CMK (cell line): ENCODE data around the gene REC8.

ENCODE experiments used
- DNase-seq: peaks from one replicate; pipeline ENCODE4 v3.0.0-alpha.2; 2010; ENCODE audit warnings: low read depth

REC8 gene

GRCh38 chr14:24159777-24160498 lies 11.9 kb upstream of the REC8 start:
- DNase-seq = no peak

GRCh38 chr14:24160499-24160849 lies 11.4 kb upstream of the REC8 start:
- no peak for DNase-seq

- DNase-seq = peak; percentile 90
These were observed 10.8 kb upstream of the REC8 start, which contains the start of gene IRF9 for GRCh38 chr14:24160850-24161804. TSS of gene IRF9 (plus strand) at chr14:24161265. CDS start at chr14:24162145, 880 bp downstream.

- no peak for DNase-seq
These were observed 9.8 kb upstream of the REC8 start for GRCh38 chr14:24162093-24162492.

- DNase-seq = no peak
These were observed 7.3 kb upstream of the REC8 start for GRCh38 chr14:24164518-24164991.

- no peak for DNase-seq
These were observed 6.1 kb upstream of the REC8 start for GRCh38 chr14:24165785-24166184.

GRCh38 chr14:24167469-24168114 lies 4.3 kb upstream of the REC8 start:
- DNase-seq = no peak

GRCh38 chr14:24172261-24172860 lies 481 bp downstream of the REC8 start:
- DNase-seq = no peak

- DNase-seq = no peak
These were observed 996 bp downstream of the REC8 start for GRCh38 chr14:24172871-24173281.

- no peak for DNase-seq
These were observed 4.7 kb downstream of the REC8 start for GRCh38 chr14:24176599-24176998.

GRCh38 chr14:24177041-24177825 lies 5.4 kb downstream of the REC8 start:
- no peak for DNase-seq

- DNase-seq = no peak
These were observed 6.0 kb downstream of the REC8 start for GRCh38 chr14:24177891-24178290.

GRCh38 chr14:24178399-24179178 lies 6.7 kb downstream of the REC8 start:
- no peak for DNase-seq

- DNase-seq = no peak
These were observed 7.5 kb downstream of the REC8 start for GRCh38 chr14:24179294-24179960.

GRCh38 chr14:24179961-24180796 lies 8.3 kb downstream of the REC8 start:
- DNase-seq = no peak

- DNase-seq = no peak
These were observed 9.6 kb downstream of the REC8 start for GRCh38 chr14:24181371-24182077.

GRCh38 chr14:24182110-24182882 lies 10.4 kb downstream of the REC8 start:
- DNase-seq = no peak
